ENCODE results near the gene GRIA3. TPM values are rescaled to one million over a fixed set of nuclear protein-coding genes. Genes with fewer than 3 reads are reported as not detected.

Gene GRIA3
- total and polyA plus RNA-seq, 10 of the 15 experiments (the other 5 are each of a cell fraction or from before 2014, with no cell fraction given) = 0.45 to 4.3 (median 2.2) TPM

- no peak for TF ChIP-seq SP1 (IDR thresholded peaks at IDR 0.05; ENCODE audit: low read depth, low read length)
These were observed 292.6 kb downstream of the GRIA3 start (continued) for GRCh38 chrX:123476611-123477219.

DNA sequence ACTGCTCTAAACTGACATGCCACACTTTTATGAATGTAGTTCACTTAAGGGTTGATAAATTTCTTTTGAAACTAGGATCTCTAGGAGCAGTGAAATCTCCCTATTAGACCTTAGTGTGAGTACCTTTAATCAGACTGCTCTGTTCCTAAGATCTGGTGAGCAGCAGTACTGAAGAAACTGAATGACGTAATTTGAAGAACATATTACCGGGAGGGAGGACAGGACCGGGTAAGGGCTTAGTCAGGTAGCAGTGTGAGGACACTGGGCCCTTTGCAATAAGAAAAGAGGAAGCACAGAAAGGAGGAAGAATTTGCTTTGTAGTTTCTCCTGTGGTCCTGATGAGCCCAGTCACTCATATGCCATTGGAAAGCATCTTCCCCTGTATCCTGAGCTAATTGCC is 293.6 kb downstream of the GRIA3 start:
- Histone ChIP-seq H3K79me2 (ENCODE audit: control insufficient read depth, insufficient read depth, low read length) (no peaks in the 10 kb centered on the region), H3K27me3 (replicated peaks in 1 of 2; ENCODE audit: control insufficient read depth in 2 of 2, insufficient read depth in 2 of 2, low read length in 1 of 2) (no peaks in the 10 kb centered on the region), H3K4me2 (ENCODE audit: control insufficient read depth, insufficient read depth) (no peak overlapping the region), H3K4me1 (ENCODE audit: control insufficient read depth, insufficient read depth, low read length) (no peaks in the 10 kb centered on the region), H3K36me3 (ENCODE audit: control insufficient read depth in 2 of 2, insufficient read depth in 2 of 2, low read length in 1 of 2) (no peaks in the 10 kb centered on the region), H3K4me3 (no peak overlapping the region), H2AFZ (ENCODE audit: control insufficient read depth, low read depth, low read length) (no peak overlapping the region), H3K9me3 (replicated peaks; ENCODE audit: control insufficient read depth, insufficient read depth, low read length) (no peaks in the 10 kb centered on the region), H3K9ac (ENCODE audit: control insufficient read depth, insufficient read depth, low read length) (no peak overlapping the region), H3K27ac (ENCODE audit: control insufficient read depth, insufficient read depth) (no peak overlapping the region), H4K20me1 (ENCODE audit: control insufficient read depth, insufficient read depth) (no peaks in the 10 kb centered on the region)
- BruUV-seq (replicated peaks) = no TSS peak
- FAIRE-seq = no peak
- in situ Hi-C loops (cut with MboI) = no loop called here
- ATAC-seq = no peak
- WGBS (ENCODE audit: insufficient coverage, insufficient replicate concordance, low lambda C conversion rate, missing lambda C conversion rate) = 75% methylated on average over 3 of the region's 3 CpGs
- no peak for TF ChIP-seq ZBED1 (IDR thresholded peaks at IDR 0.05; ENCODE audit: borderline replicate concordance)
- TF ChIP-seq YBX1 (IDR thresholded peaks at IDR 0.05) = no peak
- TF ChIP-seq NBN (IDR thresholded peaks at IDR 0.05) = no peak
- TF ChIP-seq, protein P1, sequence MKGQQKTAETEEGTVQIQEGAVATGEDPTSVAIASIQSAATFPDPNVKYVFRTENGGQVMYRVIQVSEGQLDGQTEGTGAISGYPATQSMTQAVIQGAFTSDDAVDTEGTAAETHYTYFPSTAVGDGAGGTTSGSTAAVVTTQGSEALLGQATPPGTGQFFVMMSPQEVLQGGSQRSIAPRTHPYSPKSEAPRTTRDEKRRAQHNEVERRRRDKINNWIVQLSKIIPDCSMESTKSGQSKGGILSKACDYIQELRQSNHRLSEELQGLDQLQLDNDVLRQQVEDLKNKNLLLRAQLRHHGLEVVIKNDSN (IDR thresholded peaks at IDR 0.05; ENCODE audit: borderline replicate concordance, extremely low read length, insufficient read depth, low read depth, low read length) = no peak
- no peak for TF ChIP-seq ASH2L (IDR thresholded peaks at IDR 0.05; ENCODE audit: borderline replicate concordance, low read depth)
- TF ChIP-seq CBX3 (IDR thresholded peaks at IDR 0.05; ENCODE audit: borderline replicate concordance, low read depth) = no peak
- TF ChIP-seq MYB (IDR thresholded peaks at IDR 0.05; ENCODE audit: borderline replicate concordance, low read depth, low read length) = no peak
- no peak for TF ChIP-seq SPI1 (IDR thresholded peaks at IDR 0.05; ENCODE audit: borderline replicate concordance, insufficient read depth, low read depth, low read length)
- TF ChIP-seq RELA (IDR thresholded peaks at IDR 0.05; ENCODE audit: borderline replicate concordance, partially characterized antibody) = no peak
- no peak for TF ChIP-seq CHD4 (IDR thresholded peaks at IDR 0.05)
- TF ChIP-seq EGR1 (IDR thresholded peaks at IDR 0.05; ENCODE audit: borderline replicate concordance in 1 of 2, low read depth in 2 of 2, low read length in 2 of 2) = no peak
- TF ChIP-seq JUNB (IDR thresholded peaks at IDR 0.05) = no peak
- no peak for TF ChIP-seq NR2C1 (IDR thresholded peaks at IDR 0.05)
- TF ChIP-seq IRF5 (IDR thresholded peaks at IDR 0.05; ENCODE audit: borderline replicate concordance) = no peak
- no peak for TF ChIP-seq BRCA1 (IDR thresholded peaks at IDR 0.05; ENCODE audit: low read depth, low read length)
- no peak for TF ChIP-seq E2F8 (IDR thresholded peaks at IDR 0.05; ENCODE audit: low read depth, partially characterized antibody)
- TF ChIP-seq SMC3 (IDR thresholded peaks at IDR 0.05; ENCODE audit: borderline replicate concordance, low read length) = no peak
- TF ChIP-seq RAD51 (IDR thresholded peaks at IDR 0.05) = no peak
- ChIA-PET SMC1A (ENCODE audit: uncharacterized antibody, unreplicated experiment) (interaction anchor here (1.0 kb wide), 1 partner anchor 42 kb away, joined by 3 read pairs; no protein-coding TSS in a partner anchor), CTCF (no interaction called here), RAD21 (ENCODE audit: unreplicated experiment) (no interaction called here), POLR2A (no interaction called here)
- intact Hi-C loops (cut with micrococcal nuclease; ENCODE audit: unreplicated experiment) = no loop called here
- no peak for DNase-seq (ENCODE audit: low read depth, low spot score)
